OCI-M2 (cell line): ENCODE results near the gene VIL1.

Experiments used
- DNase-seq: peaks from one replicate; lab custom pipeline; 2025; ENCODE audit not compliant: unreplicated experiment; lab: John Stamatoyannopoulos, UW

VIL1 gene

DNA sequence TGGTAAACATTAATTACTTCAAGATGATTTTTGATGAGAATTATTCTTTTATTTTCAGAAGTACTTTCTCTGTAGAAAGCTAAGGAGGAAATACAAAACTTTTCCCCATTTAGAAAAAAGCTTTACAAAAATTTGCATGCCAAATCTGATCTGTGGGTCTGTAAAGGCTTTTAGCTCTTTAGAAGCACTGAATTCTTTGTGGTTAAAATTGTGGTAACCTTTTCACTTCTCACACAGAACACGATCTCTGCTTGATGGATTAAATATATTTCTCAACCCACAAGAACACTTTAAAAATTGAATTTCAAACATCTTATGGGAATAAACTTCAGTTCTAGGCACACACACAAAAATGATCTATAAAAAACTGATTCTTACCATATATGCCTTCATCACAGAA lies 63.7 kb downstream of the VIL1 start:
- DNase-seq = no peak

DNA sequence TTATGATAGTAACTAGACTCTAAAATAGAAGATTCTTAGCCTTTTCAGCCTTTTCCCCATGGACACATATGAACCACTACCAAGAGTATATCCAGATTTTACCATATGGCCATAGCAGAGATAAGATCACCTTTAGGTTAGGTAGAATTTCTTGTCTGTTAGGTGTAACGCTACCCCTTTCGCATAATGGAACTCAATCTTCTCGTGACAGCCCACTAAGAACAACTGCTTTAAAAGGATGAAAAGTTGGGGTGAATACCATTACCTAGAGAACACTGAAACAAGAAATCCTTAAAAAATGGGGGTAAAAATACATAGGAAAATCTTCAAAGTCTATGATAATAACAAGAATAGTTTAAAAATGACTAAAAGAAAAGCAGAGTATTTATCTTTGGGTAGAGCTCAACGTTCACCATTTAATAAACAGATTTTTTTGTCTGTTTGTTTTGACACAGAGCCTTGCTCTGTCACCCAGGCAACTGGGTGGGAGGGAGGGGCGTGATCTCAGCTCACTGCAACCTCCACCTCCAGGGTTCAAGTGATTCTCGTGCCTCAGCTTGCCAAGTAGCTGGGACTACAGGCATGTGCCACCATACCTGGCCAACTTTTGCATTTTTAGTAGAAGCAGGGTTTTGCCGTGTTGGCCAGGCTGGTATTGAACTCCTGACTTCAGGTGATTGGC lies 67.2 kb downstream of the VIL1 start:
- no peak for DNase-seq

DNA sequence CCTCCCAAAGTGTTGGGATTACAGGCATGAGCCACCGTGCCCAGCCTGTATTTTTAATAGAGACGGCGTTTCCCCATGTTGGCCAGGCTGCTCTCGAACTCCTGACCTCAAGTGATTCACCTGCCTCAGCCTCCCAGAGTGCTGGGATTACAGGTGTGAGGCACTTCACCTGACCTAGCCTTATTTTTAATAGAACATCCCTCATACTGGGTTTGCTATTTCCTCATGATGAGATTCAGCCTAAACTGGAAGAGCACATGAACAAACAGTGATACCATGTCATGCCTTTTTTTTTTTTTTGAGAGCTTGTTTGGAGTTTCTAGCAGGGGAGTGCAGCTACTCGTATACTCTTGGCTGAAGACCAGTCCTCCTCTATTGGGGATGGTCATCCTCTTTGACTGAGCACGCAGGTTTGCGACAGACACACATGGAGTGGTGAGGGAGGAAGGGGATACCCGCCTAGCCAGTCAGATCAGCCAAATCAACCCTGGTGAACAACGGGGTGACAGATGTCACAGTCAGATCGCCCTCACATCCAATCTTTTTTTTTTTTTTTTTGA lies 81.7 kb downstream of the VIL1 start:
- no peak for DNase-seq

DNA sequence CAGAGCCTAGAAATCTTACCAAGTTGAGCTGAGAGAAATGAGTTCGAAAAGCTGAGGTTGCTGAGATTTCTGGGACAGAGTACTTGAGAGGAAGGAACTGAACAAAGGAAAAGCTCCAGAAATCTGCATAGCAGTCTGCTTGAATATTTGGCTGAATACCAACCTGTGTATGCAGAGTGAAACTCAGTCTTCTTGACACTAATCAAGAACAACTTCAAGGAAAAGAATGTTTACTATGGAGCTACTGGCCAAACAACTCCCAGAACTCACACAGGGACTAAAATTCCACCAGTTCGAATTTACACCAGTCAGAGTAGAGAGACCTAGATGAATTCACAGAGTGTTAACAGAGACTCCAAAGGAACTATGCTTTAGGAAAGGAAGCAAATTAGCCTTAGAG lies 82.7 kb downstream of the VIL1 start:
- no peak for DNase-seq
